ENCODE measurements around the gene TEX11.
"Not testable (repeated sequence)": the region's sequence is repeated elsewhere in the genome, so short reads cannot be mapped to it uniquely, and the experiment has no call there.

Gene TEX11

GRCh38 chrX:70908541-70908940, at the start of gene TEX11:
TSS of gene TEX11 (minus strand) at chrX:70908711. CDS start at chrX:70907789, 922 bp downstream.
- H3K9me3 Mint-ChIP-seq (ENCODE audit: low read depth), result no peaks in the 10 kb centered on the region
- H3K36me3 Mint-ChIP-seq, result no peaks in the 10 kb centered on the region
- no peaks in the 10 kb centered on the region for H3K4me1 Mint-ChIP-seq (ENCODE audit: low read depth)
- no peak within 1 kb of the TSS for H3K27ac Mint-ChIP-seq
- no peak within 1 kb of the TSS for H3K4me3 Mint-ChIP-seq
- H3K27me3 Mint-ChIP-seq, result no peaks in the 10 kb centered on the region

GRCh38 chrX:70954871-70955270, 46.4 kb upstream of the TEX11 start:
- H3K4me1 Mint-ChIP-seq (ENCODE audit: low read depth), result no peaks in the 10 kb centered on the region
- H3K36me3 Mint-ChIP-seq, result no peaks in the 10 kb centered on the region
- H3K4me3 Mint-ChIP-seq, result no peak overlapping the region
- H3K9me3 Mint-ChIP-seq (ENCODE audit: low read depth), result no peaks in the 10 kb centered on the region
- H3K27me3 Mint-ChIP-seq, result no peaks in the 10 kb centered on the region
- H3K27ac Mint-ChIP-seq, result no peak overlapping the region

DNA sequence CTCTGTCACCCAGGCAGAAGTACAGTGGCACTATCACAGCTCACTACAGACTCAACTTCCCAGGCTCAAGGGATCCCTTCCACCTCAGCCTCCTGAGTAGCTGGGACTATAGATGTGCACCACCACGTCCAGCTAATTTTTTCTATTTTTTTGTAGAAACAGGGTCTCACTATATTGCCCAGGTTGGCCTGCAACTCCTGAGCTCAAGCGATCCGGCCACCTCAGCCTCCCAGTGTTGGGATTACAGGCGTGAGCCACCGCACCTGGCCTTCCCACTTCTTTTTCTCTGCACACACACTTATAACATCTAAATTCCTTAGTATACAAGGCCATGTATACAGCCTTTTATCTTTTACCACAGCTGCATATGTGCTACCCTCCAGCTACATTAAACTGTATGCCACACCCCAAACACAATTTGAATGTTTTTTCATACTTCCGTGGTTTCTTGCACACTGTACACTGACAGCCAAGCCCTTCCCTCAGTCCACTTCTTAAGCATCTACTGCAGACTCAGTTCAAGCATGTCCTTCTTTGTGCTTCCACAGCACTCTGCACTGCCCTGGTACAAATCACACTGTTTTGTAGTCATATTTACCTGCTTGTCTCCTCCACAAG, 15.9 kb upstream of the TEX11 start:
- Mint-ChIP-seq H3K27me3 (no peaks in the 10 kb centered on the region), H3K4me3 (no peak overlapping the region), H3K9me3 (ENCODE audit: low read depth) (no peaks in the 10 kb centered on the region), H3K27ac (no peak overlapping the region), H3K36me3 (no peaks in the 10 kb centered on the region), H3K4me1 (ENCODE audit: low read depth) (peaks cover 6% of the 10 kb centered on the region)

DNA sequence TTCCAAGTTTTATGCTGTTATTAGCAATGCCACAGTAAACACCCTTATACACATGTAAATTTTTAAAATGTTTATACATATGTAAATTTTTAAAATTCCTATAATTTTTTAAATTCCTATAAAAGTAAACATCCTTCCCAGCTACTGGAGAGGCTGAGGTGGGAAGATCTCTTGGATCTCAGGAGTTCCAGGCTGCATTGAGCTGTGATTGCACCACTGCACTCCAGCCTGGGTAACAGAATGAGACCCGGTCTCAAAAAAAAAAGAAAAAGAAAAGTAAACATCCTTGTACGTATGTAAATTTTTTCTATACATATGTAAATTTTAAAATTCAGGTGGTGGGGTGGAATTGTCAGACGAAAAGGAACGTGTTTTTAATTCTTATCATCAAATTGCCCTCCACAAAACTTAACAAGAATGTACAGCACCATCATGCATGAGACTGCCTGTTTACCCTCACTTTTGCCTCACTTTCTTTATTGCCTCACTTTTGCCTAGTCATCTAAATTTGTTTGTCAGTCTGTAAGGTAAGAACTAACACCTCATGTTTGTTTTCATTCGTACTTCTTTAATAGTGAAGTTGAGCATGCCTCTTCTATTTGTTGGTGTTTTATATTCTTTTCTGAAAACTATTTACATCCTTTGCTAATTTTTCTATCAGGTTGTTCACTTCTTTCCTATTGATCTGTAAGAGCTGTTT, 14.4 kb upstream of the TEX11 start:
- Mint-ChIP-seq H3K4me1 (ENCODE audit: low read depth) (peaks cover 6% of the 10 kb centered on the region), H3K27me3 (no peaks in the 10 kb centered on the region), H3K36me3 (no peaks in the 10 kb centered on the region), H3K27ac (peak overlapping the region; percentile 17), H3K4me3 (no peak overlapping the region), H3K9me3 (ENCODE audit: low read depth) (no peaks in the 10 kb centered on the region)

- Mint-ChIP-seq H3K36me3 (no peaks in the 10 kb centered on the region), H3K4me3 (no peak overlapping the region), H3K27ac (no peak overlapping the region), H3K4me1 (ENCODE audit: low read depth) (peaks cover 6% of the 10 kb centered on the region), H3K27me3 (no peaks in the 10 kb centered on the region), H3K9me3 (ENCODE audit: low read depth) (no peaks in the 10 kb centered on the region)
These were observed 13.3 kb upstream of the TEX11 start for GRCh38 chrX:70921709-70922352.

DNA sequence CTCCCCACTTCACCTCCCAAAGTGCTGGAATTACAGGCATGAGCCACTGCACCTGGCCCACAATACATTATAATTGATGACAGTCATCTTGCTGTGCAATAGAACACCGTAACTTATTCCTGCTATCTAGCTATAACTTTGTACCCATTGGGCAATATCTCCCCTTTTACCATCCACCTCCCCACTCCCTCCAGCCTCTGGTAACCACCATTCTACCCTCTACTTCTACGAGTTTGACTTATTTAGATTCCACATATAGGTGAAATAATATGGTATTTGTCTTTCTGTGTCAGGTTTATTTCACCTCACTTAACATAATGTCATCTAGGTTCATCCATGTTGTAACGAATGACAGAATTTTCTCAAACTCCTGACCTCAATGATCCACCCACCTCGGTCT, 8.2 kb upstream of the TEX11 start:
- H3K4me3 Mint-ChIP-seq, result no peak overlapping the region
- no peaks in the 10 kb centered on the region for H3K27me3 Mint-ChIP-seq
- no peaks in the 10 kb centered on the region for H3K36me3 Mint-ChIP-seq
- no peaks in the 10 kb centered on the region for H3K9me3 Mint-ChIP-seq (ENCODE audit: low read depth)
- H3K27ac Mint-ChIP-seq, result no peak overlapping the region
- H3K4me1 Mint-ChIP-seq (ENCODE audit: low read depth), result peaks cover under 1% of the 10 kb centered on the region

DNA sequence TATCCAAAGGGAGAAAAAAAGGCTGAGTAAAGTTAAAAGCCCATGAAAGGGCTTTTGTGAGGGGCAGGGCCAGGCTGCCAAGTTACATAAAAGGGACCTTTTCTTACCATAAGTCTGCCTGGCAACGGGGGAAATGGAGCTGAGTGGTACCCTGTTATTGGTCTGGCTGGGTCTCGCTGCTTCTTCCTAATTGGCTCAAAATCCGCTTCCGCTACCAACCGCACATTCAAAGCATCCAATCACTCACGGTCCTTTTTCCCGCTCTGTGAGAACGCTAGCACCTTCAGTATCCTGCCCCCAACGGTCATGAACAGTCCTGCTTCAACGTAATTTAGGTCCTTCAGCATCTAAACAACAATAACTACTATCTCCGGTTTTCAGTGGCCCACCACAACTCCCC, 611 bp downstream of the TEX11 start:
- H3K9me3 Mint-ChIP-seq (ENCODE audit: low read depth), result no peaks in the 10 kb centered on the region
- no peaks in the 10 kb centered on the region for H3K4me1 Mint-ChIP-seq (ENCODE audit: low read depth)
- no peaks in the 10 kb centered on the region for H3K36me3 Mint-ChIP-seq
- H3K27me3 Mint-ChIP-seq, result no peaks in the 10 kb centered on the region
- H3K27ac Mint-ChIP-seq, result no peak overlapping the region
- no peak overlapping the region for H3K4me3 Mint-ChIP-seq

DNA sequence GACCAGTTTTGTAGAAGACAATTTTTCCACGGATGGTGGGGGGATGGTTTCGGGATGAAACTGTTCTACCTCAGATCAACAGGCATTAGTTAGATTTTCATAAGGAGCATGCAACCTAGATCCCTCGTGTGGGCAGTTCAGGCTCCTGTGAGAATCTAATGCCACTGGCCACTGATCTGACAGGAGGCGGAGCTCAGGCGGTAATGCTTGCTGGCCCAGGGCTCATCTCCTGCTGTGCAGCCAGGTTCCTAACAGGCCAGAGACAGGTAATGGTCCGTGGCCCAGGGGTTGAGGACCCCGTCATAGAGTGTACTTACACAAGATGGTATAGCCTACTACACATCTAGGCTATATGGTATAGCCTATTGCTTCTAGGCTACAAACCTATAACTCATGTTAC, 7.0 kb downstream of the TEX11 start:
- H3K9me3 Mint-ChIP-seq (ENCODE audit: low read depth), result no peaks in the 10 kb centered on the region
- no peaks in the 10 kb centered on the region for H3K4me1 Mint-ChIP-seq (ENCODE audit: low read depth)
- no peak overlapping the region for H3K27ac Mint-ChIP-seq
- no peaks in the 10 kb centered on the region for H3K36me3 Mint-ChIP-seq
- no peaks in the 10 kb centered on the region for H3K27me3 Mint-ChIP-seq
- no peak overlapping the region for H3K4me3 Mint-ChIP-seq

GRCh38 chrX:70890441-70890840, 18.1 kb downstream of the TEX11 start:
- H3K27ac Mint-ChIP-seq; H3K36me3 Mint-ChIP-seq; H3K4me1 Mint-ChIP-seq (ENCODE audit: low read depth); H3K4me3 Mint-ChIP-seq; H3K27me3 Mint-ChIP-seq; H3K9me3 Mint-ChIP-seq (ENCODE audit: low read depth): not testable (repeated sequence)

DNA sequence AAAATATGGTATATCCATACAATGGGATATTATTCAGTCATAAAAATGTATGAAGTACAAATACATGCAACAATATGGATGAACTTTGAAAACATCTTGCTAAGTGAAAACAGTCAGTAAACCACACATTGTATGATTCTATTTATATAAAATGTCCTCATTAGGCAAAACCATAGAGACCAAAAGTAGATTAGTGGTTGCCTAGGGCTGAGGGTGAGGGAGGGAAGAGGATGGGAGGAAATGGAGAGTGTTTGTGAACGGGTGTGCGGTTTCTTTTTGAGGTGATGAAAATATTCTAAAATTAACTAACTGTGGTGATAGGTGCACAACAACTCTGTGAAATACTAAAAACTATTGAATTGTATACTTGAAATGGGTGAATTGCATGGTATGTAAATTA, 29.6 kb downstream of the TEX11 start:
- H3K27me3 Mint-ChIP-seq, result no peaks in the 10 kb centered on the region
- no peaks in the 10 kb centered on the region for H3K9me3 Mint-ChIP-seq (ENCODE audit: low read depth)
- H3K4me3 Mint-ChIP-seq, result peak overlapping the region; percentile 41
- no peaks in the 10 kb centered on the region for H3K36me3 Mint-ChIP-seq
- H3K27ac Mint-ChIP-seq, result no peak overlapping the region
- H3K4me1 Mint-ChIP-seq (ENCODE audit: low read depth), result peaks cover 3% of the 10 kb centered on the region

- H3K27me3 Mint-ChIP-seq, result peaks cover 4% of the 10 kb centered on the region
- no peaks in the 10 kb centered on the region for H3K4me1 Mint-ChIP-seq (ENCODE audit: low read depth)
- no peak overlapping the region for H3K27ac Mint-ChIP-seq
- no peaks in the 10 kb centered on the region for H3K36me3 Mint-ChIP-seq
- H3K9me3 Mint-ChIP-seq (ENCODE audit: low read depth), result no peaks in the 10 kb centered on the region
- no peak overlapping the region for H3K4me3 Mint-ChIP-seq
These were observed 56.2 kb downstream of the TEX11 start for GRCh38 chrX:70852294-70852693.

DNA sequence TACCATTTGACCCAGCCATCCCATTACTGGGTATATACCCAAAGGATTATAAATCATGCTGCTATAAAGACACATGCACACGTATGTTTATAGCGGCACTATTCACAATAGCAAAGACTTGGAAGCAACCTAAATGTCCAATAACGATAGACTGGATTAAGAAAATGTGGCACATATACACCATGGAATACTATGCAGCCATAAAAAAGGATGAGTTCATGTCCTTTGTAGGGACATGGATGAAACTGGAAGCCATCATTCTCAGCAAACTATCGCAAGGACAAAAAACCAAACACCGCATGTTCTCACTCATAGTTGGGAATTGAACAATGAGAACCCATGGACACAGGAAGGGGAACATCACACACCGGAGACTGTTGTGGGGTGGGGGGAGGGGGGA, 64.4 kb downstream of the TEX11 start:
- H3K9me3 Mint-ChIP-seq (ENCODE audit: low read depth); H3K27ac Mint-ChIP-seq; H3K27me3 Mint-ChIP-seq; H3K36me3 Mint-ChIP-seq; H3K4me1 Mint-ChIP-seq (ENCODE audit: low read depth); H3K4me3 Mint-ChIP-seq: not testable (repeated sequence)

DNA sequence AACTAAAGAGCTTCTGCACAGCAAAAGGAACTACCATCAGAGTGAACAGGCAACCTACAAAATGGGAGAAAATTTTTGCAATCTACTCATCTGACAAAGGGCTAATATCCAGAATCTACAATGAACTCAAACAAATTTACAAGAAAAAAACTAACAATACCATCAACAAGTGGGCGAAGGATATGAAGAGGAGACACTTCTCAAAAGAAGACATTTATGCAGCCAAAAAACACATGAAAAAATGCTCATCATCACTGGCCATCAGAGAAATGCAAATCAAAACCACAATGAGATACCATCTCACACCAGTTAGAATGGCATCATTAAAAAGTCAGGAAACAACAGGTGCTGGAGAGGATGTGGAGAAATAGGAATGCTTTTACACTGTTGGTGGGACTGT, 64.9 kb downstream of the TEX11 start:
- H3K27me3 Mint-ChIP-seq; H3K4me1 Mint-ChIP-seq (ENCODE audit: low read depth); H3K36me3 Mint-ChIP-seq; H3K4me3 Mint-ChIP-seq; H3K27ac Mint-ChIP-seq; H3K9me3 Mint-ChIP-seq (ENCODE audit: low read depth): not testable (repeated sequence)

DNA sequence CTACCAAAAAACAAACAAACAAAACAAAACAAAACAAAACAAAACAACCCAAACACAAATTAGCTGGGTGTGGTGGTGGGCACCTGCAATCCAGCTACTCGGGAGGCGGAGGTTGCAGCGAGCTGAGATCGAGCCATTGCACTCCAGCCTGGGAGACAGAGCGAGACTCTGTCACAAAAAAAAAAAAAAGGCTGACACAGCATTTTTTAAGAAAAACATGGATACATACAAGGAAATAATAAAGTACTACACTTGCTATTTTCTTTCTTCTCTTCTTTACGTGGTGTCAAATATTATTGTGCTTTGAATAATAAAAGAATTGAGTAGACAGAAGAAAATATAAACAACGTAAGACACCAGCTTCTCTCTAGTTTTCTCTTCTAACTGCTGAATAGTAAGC, 73.9 kb downstream of the TEX11 start:
- no peaks in the 10 kb centered on the region for H3K4me1 Mint-ChIP-seq (ENCODE audit: low read depth)
- H3K36me3 Mint-ChIP-seq, result no peaks in the 10 kb centered on the region
- H3K9me3 Mint-ChIP-seq (ENCODE audit: low read depth), result no peaks in the 10 kb centered on the region
- H3K4me3 Mint-ChIP-seq, result no peak overlapping the region
- no peak overlapping the region for H3K27ac Mint-ChIP-seq
- no peaks in the 10 kb centered on the region for H3K27me3 Mint-ChIP-seq

DNA sequence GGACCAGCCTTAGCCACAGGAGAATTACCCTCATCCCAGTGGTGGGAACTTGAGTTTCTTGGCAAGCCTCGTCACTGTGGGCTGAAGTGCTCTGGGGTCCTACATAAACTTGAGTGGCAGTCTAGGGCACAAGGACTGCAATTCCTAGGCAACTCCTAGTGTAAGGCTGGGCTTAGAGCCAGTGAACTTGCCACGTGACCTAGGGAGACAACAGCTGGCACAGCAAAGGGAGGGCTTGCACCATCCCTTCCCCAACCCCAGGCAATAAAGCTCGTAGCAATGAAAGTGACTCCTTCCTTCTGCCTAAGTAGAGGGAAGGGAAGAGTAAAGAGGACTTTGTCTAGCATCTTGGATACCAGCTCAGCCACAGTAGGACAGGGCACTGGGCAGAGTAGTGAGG, 81.8 kb downstream of the TEX11 start:
- Mint-ChIP-seq H3K27me3 (no peaks in the 10 kb centered on the region), H3K4me3 (no peak overlapping the region), H3K36me3 (no peaks in the 10 kb centered on the region), H3K9me3 (ENCODE audit: low read depth) (no peaks in the 10 kb centered on the region), H3K27ac (no peak overlapping the region), H3K4me1 (ENCODE audit: low read depth) (no peaks in the 10 kb centered on the region)

- Mint-ChIP-seq H3K27ac (no peak overlapping the region), H3K36me3 (no peaks in the 10 kb centered on the region), H3K9me3 (ENCODE audit: low read depth) (no peaks in the 10 kb centered on the region), H3K27me3 (no peaks in the 10 kb centered on the region), H3K4me1 (ENCODE audit: low read depth) (no peaks in the 10 kb centered on the region), H3K4me3 (no peak overlapping the region)
These were observed 83.1 kb downstream of the TEX11 start for GRCh38 chrX:70825366-70825765.

All from activated naive CD8-positive, alpha-beta T cell (primary cell).